Left hindlimb (tissue), 1 donor: ENCODE data around the gene CCDC92.

Source experiments
- DNase-seq: peaks from one replicate; pipeline ENCODE4 v3.0.0-alpha.2; 2018

CCDC92 gene

GRCh38 chr12:123973552-123974341 is 1.1 kb upstream of the CCDC92 start:
- peak; percentile 55 for DNase-seq

GRCh38 chr12:123971770-123972456 is 718 bp downstream of the CCDC92 start:
- DNase-seq: peak; percentile 49

DNA sequence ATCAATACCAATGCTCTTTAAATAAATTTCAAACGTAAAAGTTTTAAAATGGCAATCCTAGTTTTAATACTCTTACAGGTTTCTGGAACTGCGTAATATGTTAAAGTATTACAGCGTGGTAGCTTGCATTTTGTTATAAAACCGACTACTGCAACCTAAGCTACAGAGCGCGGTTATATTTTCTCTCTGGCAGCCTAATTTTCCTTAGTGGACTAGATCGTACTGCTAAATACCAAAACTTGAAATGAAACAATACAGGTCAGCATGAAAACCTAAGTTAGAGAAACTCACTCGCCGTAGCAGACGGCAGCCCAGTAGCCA is 1.2 kb downstream of the CCDC92 start:
- no peak for DNase-seq

- no peak for DNase-seq
Observed at GRCh38 chr12:123967121-123967586, 5.5 kb downstream of the CCDC92 start.

GRCh38 chr12:123966596-123966995 is 6.0 kb downstream of the CCDC92 start:
- no peak for DNase-seq

DNA sequence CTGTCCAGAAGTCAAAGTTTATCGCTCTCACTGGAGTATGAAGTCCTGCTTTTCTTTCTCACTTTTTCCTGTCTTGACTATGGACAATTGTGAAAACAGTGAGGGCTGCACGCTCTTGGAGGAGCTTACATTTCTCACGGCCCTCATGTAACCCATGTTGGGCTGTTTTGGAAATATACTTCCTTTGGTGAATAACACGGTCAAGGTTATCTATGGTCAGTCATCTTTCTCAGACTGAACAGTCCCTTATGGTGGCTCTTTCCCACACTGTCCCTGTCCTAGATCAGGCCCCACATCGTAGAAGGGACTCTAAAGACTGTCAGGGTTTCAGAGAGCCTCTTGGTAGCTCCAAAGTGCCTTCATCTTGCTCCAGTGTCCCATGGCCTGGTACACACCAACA is 7.2 kb downstream of the CCDC92 start:
- DNase-seq: no peak

GRCh38 chr12:123963821-123964220 is 8.8 kb downstream of the CCDC92 start:
- no peak for DNase-seq

DNA sequence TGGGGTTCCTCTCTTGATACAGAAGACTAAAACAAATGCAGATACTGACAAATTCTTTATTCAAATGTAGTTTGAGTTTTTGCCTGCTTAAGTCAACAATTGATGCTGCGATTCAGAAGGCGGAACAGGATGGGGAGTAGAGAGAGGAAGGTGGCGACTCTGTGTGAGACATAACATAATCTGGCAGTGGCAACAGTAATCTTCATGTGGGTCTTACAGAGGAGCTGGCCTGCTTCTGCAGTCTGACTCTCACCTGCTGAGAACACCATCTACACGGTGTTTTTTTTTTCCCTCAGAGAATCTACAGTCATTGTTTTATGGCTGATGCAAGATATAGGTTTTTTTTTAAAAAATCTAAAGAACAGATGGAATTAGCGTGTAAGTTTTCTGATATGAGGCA is 10.1 kb downstream of the CCDC92 start:
- DNase-seq: no peak

- DNase-seq: no peak
Observed at GRCh38 chr12:123961585-123962345, 10.9 kb downstream of the CCDC92 start.

DNA sequence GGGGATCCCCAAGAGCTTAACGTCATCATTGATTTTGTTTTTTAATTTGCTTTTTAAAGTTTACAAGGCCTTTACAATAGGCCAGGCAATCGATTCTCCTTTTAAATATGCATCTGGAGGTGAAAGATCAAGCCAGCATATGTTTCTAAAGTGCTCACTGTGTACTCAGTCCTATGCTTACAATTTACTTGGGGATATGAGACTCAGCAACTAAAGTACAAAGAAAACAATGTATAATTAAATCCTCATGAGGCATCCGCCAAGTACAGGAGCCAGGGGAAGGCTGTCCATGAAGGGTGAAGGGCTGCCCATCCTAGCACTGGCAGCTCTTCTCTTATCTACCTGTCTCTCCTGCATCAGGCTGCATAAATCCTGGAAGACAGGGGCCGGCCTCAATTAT is 11.8 kb downstream of the CCDC92 start:
- DNase-seq: no peak

DNA sequence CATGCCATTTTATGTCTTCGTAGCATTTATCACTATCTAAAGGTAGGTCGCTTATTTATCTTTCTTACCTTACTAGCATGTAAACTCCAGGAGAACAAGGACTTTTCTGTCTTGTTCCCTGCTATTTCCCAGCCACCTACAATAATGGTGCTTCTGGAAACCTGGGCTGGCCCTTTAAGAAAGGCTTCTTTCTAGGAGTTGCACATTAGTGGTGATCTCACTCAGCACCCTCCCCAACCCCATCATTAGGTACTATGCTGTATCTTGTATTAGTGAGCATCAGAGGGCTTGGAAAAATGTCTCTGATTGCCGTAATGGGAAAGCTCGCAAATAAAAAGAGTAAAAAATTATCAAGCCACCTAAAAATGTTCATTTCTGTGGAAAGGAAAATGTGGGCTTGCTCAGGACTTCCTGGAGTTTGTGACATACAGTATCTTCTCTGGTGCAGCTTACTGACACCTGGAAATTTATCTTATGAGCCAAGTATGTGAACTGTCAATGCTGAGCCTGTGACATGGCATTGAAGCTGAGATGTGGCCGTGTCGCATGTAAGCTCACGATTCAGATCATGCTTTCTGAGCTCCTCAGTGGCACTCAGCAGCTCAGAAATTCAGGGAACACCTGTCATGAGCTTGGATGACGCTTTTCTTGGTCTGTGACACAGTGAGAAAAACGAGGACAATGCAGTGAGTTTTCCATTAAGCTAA is 12.4 kb downstream of the CCDC92 start:
- no peak for DNase-seq

GRCh38 chr12:123958876-123959275 is 13.8 kb downstream of the CCDC92 start:
- DNase-seq: no peak

DNA sequence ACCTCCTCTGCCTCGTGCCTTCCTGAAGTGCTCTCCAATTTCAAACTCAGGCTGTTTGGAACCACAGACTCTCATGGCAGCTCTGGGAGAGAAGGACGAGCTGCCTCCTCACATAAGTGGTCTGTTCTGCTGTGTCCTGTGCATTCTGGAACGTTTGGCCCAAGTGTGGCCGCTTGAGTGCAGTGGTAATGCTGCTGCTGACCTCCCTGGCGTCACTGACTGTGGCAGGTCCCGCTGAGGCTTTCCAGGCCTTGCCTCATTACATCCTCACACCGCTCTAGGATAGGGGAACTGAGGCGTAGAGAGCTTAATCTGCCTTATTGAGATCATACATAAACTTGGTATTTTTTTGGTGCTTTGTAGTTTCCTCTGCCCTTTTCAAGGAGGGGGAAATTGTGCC is 14.2 kb downstream of the CCDC92 start:
- DNase-seq: no peak

- DNase-seq: no peak
Observed at GRCh38 chr12:123957196-123957595, 15.4 kb downstream of the CCDC92 start.

GRCh38 chr12:123956249-123956648 is 16.4 kb downstream of the CCDC92 start:
- DNase-seq: no peak

DNA sequence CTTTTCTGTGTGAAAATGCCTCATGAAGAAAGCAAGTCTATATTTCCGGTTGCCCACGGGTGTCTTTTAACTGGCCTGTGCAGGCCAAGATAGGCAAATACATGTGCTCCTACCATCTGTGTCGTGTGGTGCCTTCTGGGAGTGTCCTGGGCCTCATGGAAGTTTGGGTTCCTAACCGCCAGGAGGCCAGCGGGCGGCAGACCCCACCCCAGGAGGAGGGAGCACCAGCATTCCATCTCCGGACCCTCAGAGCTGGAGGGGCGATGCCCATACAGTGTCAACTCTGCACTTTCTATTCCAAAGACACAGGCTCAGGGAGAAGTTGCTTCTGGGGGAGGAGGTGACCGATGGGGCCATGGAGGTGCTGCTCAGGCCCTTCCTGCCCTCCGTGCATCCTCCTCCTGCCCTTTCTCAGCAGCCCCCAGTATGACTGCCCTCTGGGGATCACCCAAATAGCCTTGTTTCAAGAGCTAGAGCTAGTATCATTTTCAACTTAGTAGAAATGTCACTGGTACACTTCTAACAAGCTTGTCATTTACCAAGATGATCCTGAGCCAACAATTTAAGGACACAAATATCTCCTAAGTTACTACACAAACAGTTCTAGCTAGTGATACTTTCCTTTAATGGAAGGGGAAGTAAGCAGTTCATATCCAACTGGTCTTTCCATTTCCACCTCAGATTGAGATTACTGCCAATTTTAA is 17.8 kb downstream of the CCDC92 start:
- DNase-seq: no peak

GRCh38 chr12:123952037-123952436 is 20.6 kb downstream of the CCDC92 start:
- DNase-seq: no peak

DNA sequence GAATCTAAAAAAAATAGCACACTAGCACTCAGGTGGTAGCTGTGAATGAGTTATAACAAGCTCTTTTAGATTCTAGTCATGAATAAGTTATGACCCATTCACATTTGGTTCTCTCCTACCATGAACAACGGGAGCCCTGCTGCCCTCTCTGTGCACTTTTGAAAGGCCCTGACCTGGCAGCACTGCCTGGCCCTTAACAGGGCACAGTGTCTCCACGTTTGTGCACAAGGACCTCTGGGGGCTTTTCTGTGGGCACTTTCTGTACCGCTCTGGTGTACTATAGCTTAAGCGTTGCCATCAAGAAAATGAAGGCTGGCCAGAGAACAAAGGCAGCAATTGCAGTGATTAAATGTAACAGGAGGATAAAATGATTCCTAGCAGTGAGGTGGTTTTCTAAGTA is 21.2 kb downstream of the CCDC92 start:
- no peak for DNase-seq

- no peak for DNase-seq
Observed at GRCh38 chr12:123950476-123951349, 21.9 kb downstream of the CCDC92 start.

DNA sequence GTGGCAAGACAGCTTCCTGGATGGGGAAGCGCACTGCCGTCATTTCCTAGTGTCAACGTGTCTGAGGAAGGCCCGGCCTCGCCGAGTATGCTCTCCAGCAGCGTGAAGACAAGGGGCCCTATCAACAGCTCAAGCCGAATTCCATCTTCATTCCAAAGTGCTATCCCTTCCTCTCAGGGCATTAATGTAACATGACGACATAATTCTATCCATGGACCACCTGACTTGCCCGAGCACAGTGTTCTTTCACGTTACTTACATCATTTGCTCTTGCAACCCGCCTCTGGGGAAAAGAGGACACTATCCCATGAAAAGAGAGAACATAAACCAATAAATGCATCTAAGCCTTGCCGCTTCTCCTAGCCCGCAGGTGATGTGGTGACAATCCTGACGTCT is 22.9 kb downstream of the CCDC92 start:
- no peak for DNase-seq
